HepG2 (cell line): ENCODE measurements around the gene FGF21. TPM values are rescaled to one million over a fixed set of nuclear protein-coding genes. Genes with fewer than 3 reads are reported as not detected.

Experiments
- ATF1 ChIP-seq: IDR thresholded peaks from 2 replicates; pipeline ENCODE4 v1.6.1; 2016; ENCODE audit warnings: mild to moderate bottlenecking, control low read depth
- BORCS8-MEF2B ChIP-seq: sonication (generic); formaldehyde crosslinking; IDR thresholded peaks from 2 replicates; pipeline ENCODE4 v1.8.0; 2022; ENCODE audit warnings: mild to moderate bottlenecking, missing genetic modification reagents
- CHCHD3 ChIP-seq: sonication (generic); formaldehyde crosslinking; IDR thresholded peaks from 2 replicates; pipeline ENCODE4 v1.8.0; 2022; ENCODE audit warnings: mild to moderate bottlenecking, missing genetic modification reagents, moderate library complexity
- EED ChIP-seq: sonication (generic); formaldehyde crosslinking; IDR thresholded peaks from 2 replicates; pipeline ENCODE4 v1.5.0; 2020; ENCODE audit warnings: mild to moderate bottlenecking, missing genetic modification reagents
- GABPB1 ChIP-seq: IDR thresholded peaks from 2 replicates; pipeline ENCODE4 v1.6.1; 2016; ENCODE audit warnings: mild to moderate bottlenecking, missing genetic modification reagents, moderate library complexity, missing compliant biosample characterization
- HCFC1 ChIP-seq: fragments of 150-350 bp; IDR thresholded peaks from 2 replicates; pipeline ENCODE4 v1.6.1; 2014; ENCODE audit warnings: low read depth, low read length
- HDAC6 ChIP-seq: fragments of 200-600 bp; sonication (generic); IDR thresholded peaks from 2 replicates; pipeline ENCODE4 v1.7.0; 2017; ENCODE audit warnings: mild to moderate bottlenecking, antibody characterized with exemption, low read length, low read depth
- HNF4G ChIP-seq, 2 experiments: sonication (generic) in 1 of 2; formaldehyde crosslinking in 1 of 2; IDR thresholded peaks; 2 replicates each; pipeline versions ENCODE4 v1.4.0 to v1.6.1; 2011 to 2020; ENCODE audit warnings: borderline replicate concordance in 2 of 2, low read depth in 2 of 2, mild to moderate bottlenecking in 2 of 2, low read length in 1 of 2, missing genetic modification reagents in 1 of 2, moderate library complexity in 1 of 2
- MIER3 ChIP-seq: IDR thresholded peaks from 2 replicates; pipeline ENCODE4 v1.6.1; 2016; ENCODE audit warnings: missing compliant biosample characterization, borderline replicate concordance
- NFE2 ChIP-seq: sonication (generic); formaldehyde crosslinking; IDR thresholded peaks from 2 replicates; pipeline ENCODE4 v1.4.0; 2020; ENCODE audit warnings: missing genetic modification reagents
- RBM39 ChIP-seq: fragments of 200-400 bp; formaldehyde crosslinking; IDR thresholded peaks from one replicate; pipeline ENCODE4 v1.6.1; 2018; ENCODE audit warnings: antibody characterized with exemption, mild to moderate bottlenecking, low read depth, low read length; ENCODE audit not compliant: poor library complexity, severe bottlenecking
- SALL2 ChIP-seq: sonication (generic); formaldehyde crosslinking; IDR thresholded peaks from 2 replicates; pipeline ENCODE4 v1.8.1; 2023; ENCODE audit warnings: mild to moderate bottlenecking, missing genetic modification reagents, inconsistent platforms
- SKI ChIP-seq: fragments of 450-650 bp; IDR thresholded peaks from one replicate; pipeline ENCODE4 v1.6.1; 2018; ENCODE audit warnings: mild to moderate bottlenecking; ENCODE audit not compliant: partially characterized antibody
- SUZ12 ChIP-seq: fragments of 150-350 bp; IDR thresholded peaks from 2 replicates; pipeline ENCODE4 v1.6.1; 2014; ENCODE audit warnings: low read depth, low read length
- ZEB1 ChIP-seq: IDR thresholded peaks from 2 replicates; pipeline ENCODE4 v1.6.1; 2012; ENCODE audit warnings: mild to moderate bottlenecking, low read depth, inconsistent platforms; ENCODE audit not compliant: insufficient replicate concordance
- ZNF180 ChIP-seq: sonication (generic); formaldehyde crosslinking; IDR thresholded peaks from 2 replicates; pipeline ENCODE4 v1.4.0; 2020; ENCODE audit warnings: low read depth, missing genetic modification reagents, borderline replicate concordance
- ZNF501 ChIP-seq: sonication (generic); formaldehyde crosslinking; IDR thresholded peaks from 2 replicates; pipeline ENCODE4 v1.5.1; 2020; ENCODE audit warnings: mild to moderate bottlenecking, moderate library complexity, missing genetic modification reagents
- ZNF766 ChIP-seq: sonication (generic); formaldehyde crosslinking; IDR thresholded peaks from 2 replicates; pipeline ENCODE4 v1.5.0; 2020; ENCODE audit warnings: missing genetic modification reagents, borderline replicate concordance
- polyA plus RNA-seq, 8 experiments: library from polyadenylated mRNA; depleted of rRNA in 3 of 8; stranded (reverse) in 7 of 8; unstranded in 1 of 8; fragments of >200 nt; fragmentation: Illumina TruSeq in 4 of 8; extraction: Trizol in 4 of 8; gene quantifications; 2 replicates each; pipeline versions ENCODE4 v1.2.1 to v1.2.3, GENCODE V29; 2011 to 2016; ENCODE audit warnings: low read depth in 4 of 8, missing spikeins in 1 of 8, mixed read lengths in 1 of 8; ENCODE audit not compliant: insufficient read depth in 1 of 8
- total RNA-seq, 5 experiments: library from RNA; depleted of rRNA; stranded (reverse); fragments of >200 nt; fragmentation: Illumina TruSeq; extraction: Trizol; gene quantifications; 2 replicates each; pipeline ENCODE4 v1.2.3, GENCODE V29; 2016; ENCODE audit warnings: low read depth in 1 of 5
- TF ChIP-seq, protein P1 (sequence below): sonication (generic); formaldehyde crosslinking; IDR thresholded peaks from 2 replicates; pipeline ENCODE4 v1.8.1; 2023; ENCODE audit warnings: mild to moderate bottlenecking, inconsistent platforms, moderate library complexity, missing genetic modification reagents, borderline replicate concordance
- TF ChIP-seq, protein P2 (sequence below): sonication (generic); formaldehyde crosslinking; IDR thresholded peaks from 2 replicates; pipeline ENCODE4 v1.5.1; 2020; ENCODE audit warnings: missing genetic modification reagents, mild to moderate bottlenecking, borderline replicate concordance
- TF ChIP-seq, protein P3 (sequence below): sonication (generic); formaldehyde crosslinking; IDR thresholded peaks from 2 replicates; pipeline ENCODE4 v1.8.0; 2022; ENCODE audit warnings: missing genetic modification reagents, mild to moderate bottlenecking, inconsistent platforms, borderline replicate concordance

FGF21 gene
- total and polyA plus RNA-seq, 2 of the 13 experiments (the other 11 are each of a cell fraction or from before 2014, with no cell fraction given), result 0.17 TPM; not detected in 1

DNA sequence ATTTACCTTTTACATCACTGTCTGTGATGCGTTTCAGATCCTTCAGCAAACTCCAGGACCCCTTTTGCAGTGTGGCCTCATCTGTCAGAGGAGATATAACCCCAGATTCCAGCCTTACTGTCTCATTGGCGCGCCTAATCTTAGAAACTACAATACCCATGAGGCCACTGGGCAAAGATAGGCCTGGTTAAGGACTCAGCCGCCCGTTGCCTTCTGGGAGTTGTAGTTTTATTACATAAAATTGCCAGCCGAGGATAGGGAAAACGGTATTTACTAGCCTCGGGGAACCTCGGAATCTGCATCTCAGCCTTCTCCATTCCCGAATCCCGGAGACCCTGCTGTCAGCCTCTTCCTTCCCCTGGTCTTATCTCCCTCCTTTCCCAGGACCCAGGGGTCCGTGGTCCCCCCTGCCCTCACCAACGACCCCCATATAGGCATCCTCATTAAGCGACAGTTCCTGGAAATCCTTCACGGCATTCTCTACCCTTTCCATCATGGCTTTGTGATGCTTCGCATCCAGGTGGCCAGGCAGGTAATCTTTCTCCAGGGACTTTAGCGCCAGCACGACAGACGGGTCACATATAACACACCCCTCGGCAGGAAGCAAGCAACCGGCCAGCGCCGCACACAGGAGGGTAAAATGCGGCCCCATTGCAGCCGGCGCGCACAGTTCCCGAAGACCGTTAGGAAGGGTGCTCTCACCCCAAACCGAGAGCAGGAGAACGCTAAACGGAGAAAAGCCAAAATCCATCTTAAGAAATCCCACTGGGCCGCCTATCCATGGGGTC is 9.9 kb upstream of the FGF21 start (continued):
- no peak for TF ChIP-seq NFE2 (CRISPR knock-in tag)
- peak; percentile 97 for TF ChIP-seq HCFC1
- TF ChIP-seq, protein P1, sequence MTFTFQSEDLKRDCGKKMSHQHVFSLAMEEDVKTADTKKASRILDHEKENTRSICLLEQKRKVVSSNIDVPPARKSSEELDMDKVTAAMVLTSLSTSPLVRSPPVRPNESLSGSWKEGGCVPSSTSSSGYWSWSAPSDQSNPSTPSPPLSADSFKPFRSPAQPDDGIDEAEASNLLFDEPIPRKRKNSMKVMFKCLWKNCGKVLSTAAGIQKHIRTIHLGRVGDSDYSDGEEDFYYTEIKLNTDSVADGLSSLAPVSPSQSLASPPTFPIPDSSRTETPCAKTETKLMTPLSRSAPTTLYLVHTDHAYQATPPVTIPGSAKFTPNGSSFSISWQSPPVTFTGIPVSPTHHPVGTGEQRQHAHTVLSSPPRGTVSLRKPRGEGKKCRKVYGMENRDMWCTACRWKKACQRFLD (CRISPR knock-in tag), result no peak
- TF ChIP-seq SALL2 (CRISPR knock-in tag), result no peak
- no peak for TF ChIP-seq CHCHD3 (CRISPR knock-in tag)
- peak; percentile 98 for TF ChIP-seq SUZ12
- TF ChIP-seq MIER3, result no peak
- TF ChIP-seq, protein P2, sequence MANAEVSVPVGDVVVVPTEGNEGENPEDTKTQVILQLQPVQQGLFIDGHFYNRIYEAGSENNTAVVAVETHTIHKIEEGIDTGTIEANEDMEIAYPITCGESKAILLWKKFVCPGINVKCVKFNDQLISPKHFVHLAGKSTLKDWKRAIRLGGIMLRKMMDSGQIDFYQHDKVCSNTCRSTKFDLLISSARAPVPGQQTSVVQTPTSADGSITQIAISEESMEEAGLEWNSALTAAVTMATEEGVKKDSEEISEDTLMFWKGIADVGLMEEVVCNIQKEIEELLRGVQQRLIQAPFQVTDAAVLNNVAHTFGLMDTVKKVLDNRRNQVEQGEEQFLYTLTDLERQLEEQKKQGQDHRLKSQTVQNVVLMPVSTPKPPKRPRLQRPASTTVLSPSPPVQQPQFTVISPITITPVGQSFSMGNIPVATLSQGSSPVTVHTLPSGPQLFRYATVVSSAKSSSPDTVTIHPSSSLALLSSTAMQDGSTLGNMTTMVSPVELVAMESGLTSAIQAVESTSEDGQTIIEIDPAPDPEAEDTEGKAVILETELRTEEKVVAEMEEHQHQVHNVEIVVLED (CRISPR knock-in tag), result peak; percentile 17; the same call in 1 of the 2 replicates
- no peak for TF ChIP-seq ZNF180 (CRISPR knock-in tag)
- TF ChIP-seq ZNF501 (CRISPR knock-in tag), result peak; percentile 59
- TF ChIP-seq EED, result no peak
- TF ChIP-seq ZEB1, result no peak
- TF ChIP-seq BORCS8-MEF2B, result no peak
- TF ChIP-seq SKI, result no peak
- TF ChIP-seq, protein P3, sequence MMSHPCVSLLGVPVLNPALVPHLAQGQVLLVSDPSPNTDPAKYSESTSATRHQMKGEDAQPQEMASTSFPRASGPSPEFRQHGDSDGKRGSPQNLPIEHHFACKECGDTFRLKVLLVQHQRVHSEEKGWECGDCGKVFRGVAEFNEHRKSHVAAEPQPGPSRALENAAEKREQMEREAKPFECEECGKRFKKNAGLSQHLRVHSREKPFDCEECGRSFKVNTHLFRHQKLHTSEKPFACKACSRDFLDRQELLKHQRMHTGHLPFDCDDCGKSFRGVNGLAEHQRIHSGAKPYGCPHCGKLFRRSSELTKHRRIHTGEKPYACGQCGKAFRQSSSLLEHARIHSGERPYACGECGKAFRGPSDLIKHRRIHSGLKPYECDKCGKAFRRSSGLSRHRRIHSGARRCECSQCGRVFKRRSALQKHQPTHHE (CRISPR knock-in tag), result no peak
- no peak for TF ChIP-seq RBM39
- TF ChIP-seq ZNF766 (CRISPR knock-in tag), result no peak
- TF ChIP-seq GABPB1 (CRISPR knock-in tag), result peak; percentile 49; the same call in 1 of the 2 replicates
- TF ChIP-seq HNF4G (IDR thresholded peaks at IDR 0.05; ENCODE audit: borderline replicate concordance, low read depth, low read length), result no peak
- no peak for TF ChIP-seq HNF4G (CRISPR knock-in tag; IDR thresholded peaks at IDR 0.05; ENCODE audit: borderline replicate concordance, low read depth)
- TF ChIP-seq HDAC6, result no peak
- no peak for TF ChIP-seq ATF1 (CRISPR knock-in tag)
